Measurements from ENCODE around the gene EXOC6.

DNA sequence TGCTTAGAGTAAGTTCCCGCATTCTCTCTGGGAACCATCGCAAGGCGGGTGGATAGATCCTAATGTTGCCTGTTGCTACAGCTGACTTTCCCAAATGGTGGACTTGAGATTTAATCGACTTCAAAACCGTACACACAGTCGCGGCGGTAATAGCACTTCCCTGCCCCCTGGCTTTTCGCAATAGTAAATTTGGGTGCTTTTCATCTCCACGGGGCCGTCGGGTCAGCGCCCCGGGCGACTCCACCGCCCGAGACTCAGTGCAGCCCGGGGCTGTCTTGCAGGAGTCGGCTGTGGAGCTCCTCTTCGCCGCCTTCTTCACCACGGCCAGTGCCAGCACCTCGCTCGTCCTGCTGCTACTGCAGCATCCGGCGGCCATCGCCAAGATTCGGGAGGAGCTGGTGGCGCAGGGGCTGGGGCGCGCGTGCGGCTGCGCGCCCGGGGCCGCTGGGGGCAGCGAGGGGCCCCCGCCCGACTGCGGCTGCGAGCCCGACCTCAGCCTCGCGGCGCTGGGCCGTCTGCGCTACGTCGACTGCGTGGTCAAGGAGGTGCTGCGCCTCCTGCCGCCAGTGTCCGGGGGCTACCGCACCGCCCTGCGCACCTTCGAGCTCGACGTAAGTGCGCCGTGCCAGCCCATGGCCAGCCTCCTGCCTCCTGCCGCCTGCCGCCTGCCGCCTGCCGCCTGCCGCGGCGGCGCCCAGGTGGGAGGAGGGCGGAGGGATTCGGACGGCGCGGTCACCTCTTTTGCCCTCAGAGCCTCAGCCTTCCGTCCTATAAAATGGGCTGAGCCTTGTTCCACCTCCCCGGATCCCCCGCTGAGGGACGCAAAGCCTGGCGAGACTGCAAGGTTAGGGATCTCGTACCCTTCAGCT, 217.6 kb downstream of the EXOC6 start:
- TF ChIP-seq HDAC1 (CRISPR knock-in tag; IDR thresholded peaks at IDR 0.05) (no peak), AKAP8 (CRISPR knock-in tag; IDR thresholded peaks at IDR 0.05) (no peak), NAIF1 (CRISPR knock-in tag; IDR thresholded peaks at IDR 0.05; ENCODE audit: borderline replicate concordance) (no peak), ZFP36L1 (CRISPR knock-in tag; IDR thresholded peaks at IDR 0.05) (no peak), KLF16 (CRISPR knock-in tag; IDR thresholded peaks at IDR 0.05) (no peak), ELF1 (CRISPR knock-in tag; IDR thresholded peaks at IDR 0.05) (no peak), SUZ12 (IDR thresholded peaks at IDR 0.05; ENCODE audit: low read depth, low read length) (no peak), GABPB1 (CRISPR knock-in tag; IDR thresholded peaks at IDR 0.05) (no peak), ZNF879 (CRISPR knock-in tag; IDR thresholded peaks at IDR 0.05) (no peak)
- TF ChIP-seq, protein P1, sequence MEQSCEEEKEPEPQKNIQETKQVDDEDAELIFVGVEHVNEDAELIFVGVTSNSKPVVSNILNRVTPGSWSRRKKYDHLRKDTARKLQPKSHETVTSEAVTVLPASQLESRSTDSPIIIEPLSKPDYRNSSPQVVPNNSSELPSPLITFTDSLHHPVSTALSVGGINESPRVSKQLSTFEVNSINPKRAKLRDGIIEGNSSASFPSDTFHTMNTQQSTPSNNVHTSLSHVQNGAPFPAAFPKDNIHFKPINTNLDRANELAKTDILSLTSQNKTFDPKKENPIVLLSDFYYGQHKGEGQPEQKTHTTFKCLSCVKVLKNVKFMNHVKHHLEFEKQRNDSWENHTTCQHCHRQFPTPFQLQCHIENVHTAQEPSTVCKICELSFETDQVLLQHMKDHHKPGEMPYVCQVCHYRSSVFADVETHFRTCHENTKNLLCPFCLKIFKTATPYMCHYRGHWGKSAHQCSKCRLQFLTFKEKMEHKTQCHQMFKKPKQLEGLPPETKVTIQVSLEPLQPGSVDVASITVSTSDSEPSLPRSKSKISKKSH (CRISPR knock-in tag; IDR thresholded peaks at IDR 0.05; ENCODE audit: borderline replicate concordance) = no peak
- TF ChIP-seq, protein P2, sequence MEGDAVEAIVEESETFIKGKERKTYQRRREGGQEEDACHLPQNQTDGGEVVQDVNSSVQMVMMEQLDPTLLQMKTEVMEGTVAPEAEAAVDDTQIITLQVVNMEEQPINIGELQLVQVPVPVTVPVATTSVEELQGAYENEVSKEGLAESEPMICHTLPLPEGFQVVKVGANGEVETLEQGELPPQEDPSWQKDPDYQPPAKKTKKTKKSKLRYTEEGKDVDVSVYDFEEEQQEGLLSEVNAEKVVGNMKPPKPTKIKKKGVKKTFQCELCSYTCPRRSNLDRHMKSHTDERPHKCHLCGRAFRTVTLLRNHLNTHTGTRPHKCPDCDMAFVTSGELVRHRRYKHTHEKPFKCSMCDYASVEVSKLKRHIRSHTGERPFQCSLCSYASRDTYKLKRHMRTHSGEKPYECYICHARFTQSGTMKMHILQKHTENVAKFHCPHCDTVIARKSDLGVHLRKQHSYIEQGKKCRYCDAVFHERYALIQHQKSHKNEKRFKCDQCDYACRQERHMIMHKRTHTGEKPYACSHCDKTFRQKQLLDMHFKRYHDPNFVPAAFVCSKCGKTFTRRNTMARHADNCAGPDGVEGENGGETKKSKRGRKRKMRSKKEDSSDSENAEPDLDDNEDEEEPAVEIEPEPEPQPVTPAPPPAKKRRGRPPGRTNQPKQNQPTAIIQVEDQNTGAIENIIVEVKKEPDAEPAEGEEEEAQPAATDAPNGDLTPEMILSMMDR (CRISPR knock-in tag; IDR thresholded peaks at IDR 0.05) = no peak; the same call in 1 of the 2 replicates
